GM23338 (cell line): ENCODE results near the gene PAX3. TPM values are rescaled to one million over a fixed set of nuclear protein-coding genes. Genes with fewer than 3 reads are reported as not detected.

Source experiments
- ATAC-seq: fragments of 200-7000 bp; cut with Tn5 transposase; 3 replicates; pipeline ENCODE4 v1.9.1; 2020
- DNase-seq: peaks from one replicate; pipeline ENCODE4 v3.0.0-alpha.2; 2015; ENCODE audit warnings: low spot score
- H2AFZ ChIP-seq: fragments of 200-600 bp; sonication (generic); 2 replicates; pipeline ENCODE4 v1.8.0; 2016; ENCODE audit warnings: antibody characterized with exemption, mild to moderate bottlenecking, moderate library complexity
- H3F3A ChIP-seq: fragments of 200-600 bp; sonication (generic); replicated peaks from 2 replicates; pipeline ENCODE4 v1.8.0; 2017; ENCODE audit warnings: antibody characterized with exemption, mixed run types, low read depth
- H3K27ac ChIP-seq: fragments of 200-600 bp; sonication (generic); 2 replicates; pipeline ENCODE4 v1.6.1; 2016; ENCODE audit warnings: low read depth
- H3K27me3 ChIP-seq: fragments of 200-600 bp; sonication (generic); 2 replicates; pipeline ENCODE4 v1.8.0; 2016; ENCODE audit warnings: mild to moderate bottlenecking, mixed run types, moderate library complexity; ENCODE audit not compliant: insufficient read depth
- H3K36me3 ChIP-seq: fragments of 200-600 bp; sonication (generic); 2 replicates; pipeline ENCODE4 v1.8.0; 2016; ENCODE audit warnings: mild to moderate bottlenecking; ENCODE audit not compliant: insufficient read depth
- H3K4me1 ChIP-seq: fragments of 200-600 bp; sonication (generic); 2 replicates; pipeline ENCODE4 v1.8.0; 2016; ENCODE audit warnings: mild to moderate bottlenecking, moderate library complexity; ENCODE audit not compliant: insufficient read depth
- H3K4me2 ChIP-seq: fragments of 200-600 bp; sonication (generic); 2 replicates; pipeline ENCODE4 v1.7.1; 2017; ENCODE audit warnings: mixed run types
- H3K4me3 ChIP-seq: fragments of 200-600 bp; sonication (generic); 2 replicates; pipeline ENCODE4 v1.6.1; 2016; ENCODE audit warnings: mixed run types
- H3K79me2 ChIP-seq: fragments of 200-600 bp; sonication (generic); replicated peaks from 2 replicates; pipeline ENCODE4 v1.8.0; 2017; ENCODE audit warnings: mild to moderate bottlenecking; ENCODE audit not compliant: insufficient read depth
- H3K9me2 ChIP-seq: fragments of 200-600 bp; sonication (generic); 2 replicates; pipeline ENCODE4 v1.8.0; 2017; ENCODE audit not compliant: insufficient read depth
- H4K20me1 ChIP-seq: fragments of 200-600 bp; sonication (generic); replicated peaks from 2 replicates; pipeline ENCODE4 v1.8.0; 2017; ENCODE audit warnings: mild to moderate bottlenecking; ENCODE audit not compliant: insufficient read depth
- H3K27ac Mint-ChIP-seq: 2 replicates; pipeline ENCODE4 v1.8.0; 2020; ENCODE audit warnings: inconsistent platforms, mild to moderate bottlenecking, moderate library complexity, mixed read lengths
- H3K27me3 Mint-ChIP-seq: 3 replicates; pipeline ENCODE4 v1.8.0; 2022; ENCODE audit warnings: low read depth, mild to moderate bottlenecking, moderate library complexity, mixed read lengths, inconsistent platforms; ENCODE audit not compliant: insufficient read depth, poor library complexity
- H3K36me3 Mint-ChIP-seq: 3 replicates; pipeline ENCODE4 v1.8.0; 2021; ENCODE audit warnings: low read depth, mild to moderate bottlenecking, inconsistent platforms, moderate library complexity, mixed read lengths
- H3K4me1 Mint-ChIP-seq: 3 replicates; pipeline ENCODE4 v1.8.0; 2020; ENCODE audit warnings: mild to moderate bottlenecking, inconsistent platforms, mixed read lengths
- H3K4me3 Mint-ChIP-seq: 3 replicates; pipeline ENCODE4 v1.8.0; 2021; ENCODE audit warnings: moderate library complexity, mild to moderate bottlenecking, inconsistent platforms, mixed read lengths
- H3K9me3 Mint-ChIP-seq: 3 replicates; pipeline ENCODE4 v1.8.0; 2020; ENCODE audit warnings: moderate library complexity, mild to moderate bottlenecking, inconsistent platforms, mixed read lengths
- EZH2 ChIP-seq: fragments of 200-600 bp; sonication (generic); IDR thresholded peaks from one replicate; pipeline ENCODE4 v1.8.0; 2017; ENCODE audit warnings: antibody characterized with exemption, mild to moderate bottlenecking, low read depth; ENCODE audit not compliant: unreplicated experiment
- JUNB ChIP-seq: IDR thresholded peaks from one replicate; pipeline ENCODE4 v1.6.1; 2016; ENCODE audit warnings: antibody characterized with exemption; ENCODE audit not compliant: unreplicated experiment
- NANOG ChIP-seq: IDR thresholded peaks from 2 replicates; pipeline ENCODE4 v1.6.1; 2016; ENCODE audit warnings: antibody characterized with exemption, borderline replicate concordance
- POLR2AphosphoS5 ChIP-seq: IDR thresholded peaks from 2 replicates; pipeline ENCODE4 v1.6.1; 2016; ENCODE audit warnings: antibody characterized with exemption, low read depth
- STAT1 ChIP-seq: IDR thresholded peaks from one replicate; pipeline ENCODE4 v1.6.1; 2016; ENCODE audit warnings: antibody characterized with exemption; ENCODE audit not compliant: unreplicated experiment
- ZNF331 ChIP-seq: fragments of 250-450 bp; sonication (Bioruptor Pico); IDR thresholded peaks from 2 replicates; pipeline ENCODE4 v1.5.0; 2020; ENCODE audit warnings: low read depth, mild to moderate bottlenecking, moderate library complexity
- ZNF462 ChIP-seq: fragments of 250-450 bp; sonication (Bioruptor Pico); IDR thresholded peaks from 2 replicates; pipeline ENCODE4 v1.5.0; 2020; ENCODE audit warnings: mild to moderate bottlenecking, moderate library complexity
- polyA plus RNA-seq: library from polyadenylated mRNA; unstranded; fragments of >200 nt; fragmentation: Nextera tagmentation; extraction: Ambion mirVana; gene quantifications from 2 replicates; pipeline ENCODE4 v1.2.1, GENCODE V29; 2016
- total RNA-seq: library from RNA; depleted of rRNA; stranded (reverse); fragments of >200 nt; shearing (Covaris generic); gene quantifications from 2 replicates; pipeline ENCODE4 v1.2.3, GENCODE V29; 2014
- TF ChIP-seq, protein P1 (sequence below): IDR thresholded peaks from 2 replicates; pipeline ENCODE4 v1.6.1; 2016; ENCODE audit warnings: antibody characterized with exemption
- TF ChIP-seq, protein P2 (sequence below), 2 experiments: fragments of 200-600 bp in 1 of 2; sonication (generic) in 1 of 2; conservative IDR thresholded peaks; 2 replicates each; pipeline versions ENCODE4 v1.5.1 to v1.6.1; 2016 to 2017; ENCODE audit warnings: antibody characterized with exemption in 2 of 2, low read depth in 2 of 2, mild to moderate bottlenecking in 2 of 2, moderate library complexity in 1 of 2

Gene PAX3
- total and polyA plus RNA-seq, 2 experiments from 2014 or later = not detected

DNA sequence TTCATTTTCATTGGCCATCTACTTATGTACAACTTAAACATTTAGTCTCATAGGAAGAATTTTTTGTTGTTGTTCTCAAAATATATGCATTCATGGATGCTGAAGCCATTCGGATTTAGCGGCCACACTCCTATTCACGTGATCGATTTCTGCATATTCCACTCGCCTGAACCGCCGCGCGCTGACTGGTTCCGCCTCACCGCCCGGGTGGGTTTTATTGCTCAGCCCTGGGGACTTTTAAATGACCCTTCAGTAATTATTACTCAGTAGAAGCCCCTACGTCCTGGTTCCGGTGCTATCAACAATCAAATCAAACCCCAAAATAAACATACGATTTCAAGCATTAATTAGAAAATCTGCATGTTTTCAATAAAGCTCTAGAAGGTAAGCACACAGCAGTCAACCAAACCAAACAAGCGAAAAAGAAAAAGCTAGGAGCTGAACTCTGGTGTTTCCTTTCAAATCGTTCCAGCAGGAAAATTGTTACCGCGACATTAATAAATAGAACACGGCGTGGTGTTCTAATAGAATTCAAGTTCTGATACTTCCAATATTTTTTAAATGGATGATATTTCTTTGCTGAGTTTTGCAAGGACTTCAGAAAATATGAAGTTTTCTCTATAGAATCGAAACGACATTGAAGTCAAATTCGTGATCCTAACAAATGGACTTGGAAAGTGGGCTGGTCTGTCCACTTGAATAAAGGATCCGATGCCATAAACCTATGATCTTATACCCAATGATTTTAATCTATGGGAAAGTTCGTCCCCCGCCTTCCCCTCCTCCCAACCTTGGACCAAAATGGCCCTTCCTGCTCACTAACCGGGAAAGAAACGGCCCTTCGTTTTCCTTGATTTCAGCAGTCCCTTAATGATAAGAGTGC is 9.3 kb downstream of the PAX3 start:
- Mint-ChIP-seq H3K27me3 (peaks cover 95% of the 10 kb centered on the region), H3K4me1 (peaks cover 55% of the 10 kb centered on the region), H3K4me3 (peak overlapping the region; percentile 72), H3K9me3 (no peaks in the 10 kb centered on the region), H3K36me3 (no peaks in the 10 kb centered on the region), H3K27ac (no peak overlapping the region)
- no peaks in the 10 kb centered on the region for H3K79me2 ChIP-seq
- H3K27me3 ChIP-seq = peaks cover 100% of the 10 kb centered on the region
- no peaks in the 10 kb centered on the region for H3K36me3 ChIP-seq
- no peak overlapping the region for H3K27ac ChIP-seq
- peak overlapping the region; percentile 73 for H3K4me2 ChIP-seq
- H2AFZ ChIP-seq = no peak overlapping the region
- TF ChIP-seq, protein P1, sequence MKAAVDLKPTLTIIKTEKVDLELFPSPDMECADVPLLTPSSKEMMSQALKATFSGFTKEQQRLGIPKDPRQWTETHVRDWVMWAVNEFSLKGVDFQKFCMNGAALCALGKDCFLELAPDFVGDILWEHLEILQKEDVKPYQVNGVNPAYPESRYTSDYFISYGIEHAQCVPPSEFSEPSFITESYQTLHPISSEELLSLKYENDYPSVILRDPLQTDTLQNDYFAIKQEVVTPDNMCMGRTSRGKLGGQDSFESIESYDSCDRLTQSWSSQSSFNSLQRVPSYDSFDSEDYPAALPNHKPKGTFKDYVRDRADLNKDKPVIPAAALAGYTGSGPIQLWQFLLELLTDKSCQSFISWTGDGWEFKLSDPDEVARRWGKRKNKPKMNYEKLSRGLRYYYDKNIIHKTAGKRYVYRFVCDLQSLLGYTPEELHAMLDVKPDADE = no peak
- peak; percentile 60 for TF ChIP-seq EZH2
- peaks cover 63% of the 10 kb centered on the region for H3K4me1 ChIP-seq
- peaks cover 27% of the 10 kb centered on the region; the same call in 1 of the 2 replicates for H4K20me1 ChIP-seq
- DNase-seq (peak; percentile 46), ATAC-seq (no peak)
- H3F3A ChIP-seq = peaks cover 20% of the 10 kb centered on the region
- peak overlapping the region; percentile 44 for H3K4me3 ChIP-seq
- no peaks in the 10 kb centered on the region for H3K9me2 ChIP-seq

GRCh38 chr2:222288590-222289277 is 10.1 kb downstream of the PAX3 start:
- Histone ChIP-seq H3K79me2 (no peaks in the 10 kb centered on the region), H3K4me3 (peak overlapping the region; percentile 44), H3K4me1 (peaks cover 62% of the 10 kb centered on the region), H3K27me3 (peaks cover 100% of the 10 kb centered on the region), H3K36me3 (no peaks in the 10 kb centered on the region), H4K20me1 (peaks cover 25% of the 10 kb centered on the region; the same call in 1 of the 2 replicates), H2AFZ (no peak overlapping the region), H3K9me2 (no peaks in the 10 kb centered on the region), H3K27ac (no peak overlapping the region), H3K4me2 (peak overlapping the region; percentile 73), H3F3A (peaks cover 14% of the 10 kb centered on the region)
- ATAC-seq (no peak), DNase-seq (no peak)
- H3K4me3 Mint-ChIP-seq = peak overlapping the region; percentile 72
- peaks cover 57% of the 10 kb centered on the region for H3K4me1 Mint-ChIP-seq
- H3K27ac Mint-ChIP-seq = no peak overlapping the region
- no peaks in the 10 kb centered on the region for H3K9me3 Mint-ChIP-seq
- H3K27me3 Mint-ChIP-seq = peaks cover 94% of the 10 kb centered on the region
- no peaks in the 10 kb centered on the region for H3K36me3 Mint-ChIP-seq
- TF ChIP-seq ZNF331 (no peak), POLR2AphosphoS5 (no peak), ZNF462 (CRISPR knock-in tag) (no peak), STAT1 (no peak), JUNB (no peak), NANOG (no peak)
- TF ChIP-seq, protein P2, sequence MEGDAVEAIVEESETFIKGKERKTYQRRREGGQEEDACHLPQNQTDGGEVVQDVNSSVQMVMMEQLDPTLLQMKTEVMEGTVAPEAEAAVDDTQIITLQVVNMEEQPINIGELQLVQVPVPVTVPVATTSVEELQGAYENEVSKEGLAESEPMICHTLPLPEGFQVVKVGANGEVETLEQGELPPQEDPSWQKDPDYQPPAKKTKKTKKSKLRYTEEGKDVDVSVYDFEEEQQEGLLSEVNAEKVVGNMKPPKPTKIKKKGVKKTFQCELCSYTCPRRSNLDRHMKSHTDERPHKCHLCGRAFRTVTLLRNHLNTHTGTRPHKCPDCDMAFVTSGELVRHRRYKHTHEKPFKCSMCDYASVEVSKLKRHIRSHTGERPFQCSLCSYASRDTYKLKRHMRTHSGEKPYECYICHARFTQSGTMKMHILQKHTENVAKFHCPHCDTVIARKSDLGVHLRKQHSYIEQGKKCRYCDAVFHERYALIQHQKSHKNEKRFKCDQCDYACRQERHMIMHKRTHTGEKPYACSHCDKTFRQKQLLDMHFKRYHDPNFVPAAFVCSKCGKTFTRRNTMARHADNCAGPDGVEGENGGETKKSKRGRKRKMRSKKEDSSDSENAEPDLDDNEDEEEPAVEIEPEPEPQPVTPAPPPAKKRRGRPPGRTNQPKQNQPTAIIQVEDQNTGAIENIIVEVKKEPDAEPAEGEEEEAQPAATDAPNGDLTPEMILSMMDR (conservative IDR thresholded peaks at IDR 0.05; ENCODE audit: low read depth in 2 of 2) = no peak
- TF ChIP-seq, protein P1 = no peak
